Sigmoid colon (tissue), 7 donors: Measurements from ENCODE around the gene SOBP. TPM values are rescaled to one million over a fixed set of nuclear protein-coding genes. Genes with fewer than 3 reads are reported as not detected.
"Not testable (repeated sequence)": the region's sequence is repeated elsewhere in the genome, so short reads cannot be mapped to it uniquely, and the experiment has no call there.

Experiments
- DNase-seq: peaks from one replicate; pipeline ENCODE4 v3.0.0-alpha.2; 2019
- H3K27ac ChIP-seq, 4 donors: fragments of 200-600 bp; sonication (generic); one replicate each; pipeline ENCODE4 v1.5.1; 2016 to 2019; ENCODE audit warnings: mild to moderate bottlenecking in 1 of 4
- H3K27me3 ChIP-seq, 3 donors: fragments of 200-600 bp; sonication (generic); one replicate each; pipeline ENCODE4 v1.5.1; 2019; ENCODE audit warnings: mild to moderate bottlenecking in 1 of 3
- H3K36me3 ChIP-seq, 4 donors: fragments of 200-600 bp; sonication (generic); one replicate each; pipeline ENCODE4 v1.5.1; 2016 to 2019
- H3K4me1 ChIP-seq, 4 donors: fragments of 200-600 bp; sonication (generic); one replicate each; pipeline ENCODE4 v1.5.1; 2017 to 2019
- H3K4me3 ChIP-seq, 4 donors: fragments of 200-600 bp; sonication (generic); one replicate each; pipeline ENCODE4 v1.5.1; 2017 to 2019; ENCODE audit warnings: mild to moderate bottlenecking in 2 of 4, moderate library complexity in 1 of 4
- H3K9me3 ChIP-seq, 4 donors: fragments of 200-600 bp in 3 of 4; sonication (generic) in 3 of 4; one replicate each; pipeline versions ENCODE4 v1.5.1 to v1.6.1; 2013 to 2019
- CTCF ChIP-seq, 4 experiments: fragments of 450-650 bp in 3 of 4; fragments of 200-600 bp in 1 of 4; IDR thresholded peaks; one replicate each; pipeline ENCODE4 v1.5.1; 2016 to 2019; ENCODE audit warnings: antibody characterized with exemption in 4 of 4, mild to moderate bottlenecking in 3 of 4, moderate library complexity in 2 of 4
- EP300 ChIP-seq, 4 donors: sonication (generic); formaldehyde crosslinking; IDR thresholded peaks; one replicate each; pipeline ENCODE4 v1.6.1; 2017; ENCODE audit warnings: antibody characterized with exemption in 4 of 4
- POLR2A ChIP-seq, 2 donors: fragments of 450-650 bp; IDR thresholded peaks; one replicate each; pipeline ENCODE4 v1.6.1; 2016; ENCODE audit warnings: antibody characterized with exemption in 2 of 2, mild to moderate bottlenecking in 2 of 2, moderate library complexity in 2 of 2
- POLR2AphosphoS5 ChIP-seq, 4 donors: sonication (generic); formaldehyde crosslinking; IDR thresholded peaks; one replicate each; pipeline ENCODE4 v1.6.1; 2017; ENCODE audit warnings: antibody characterized with exemption in 4 of 4
- WGBS, 2 donors: extraction: QIAGEN DNeasy Blood & Tissue Kit; methylation state at CpG; one replicate each; pipeline ENCODE4 v1.1.7; 2013; 5-methylcytosine and 5-hydroxymethylcytosine counted together
- intact Hi-C: fragments of 100-400 bp; cut with DNase I; formaldehyde crosslinking; loops from one replicate; pipeline ENCODE4 v1.15.1; 2023
- polyA plus RNA-seq, 3 donors: library from polyadenylated mRNA; stranded (reverse); fragments of 200-250 nt; gene quantifications; one replicate each; pipeline ENCODE4 v1.2.3, GENCODE V29; 2013
- total RNA-seq, 4 donors: library from RNA; depleted of rRNA; stranded (reverse); fragments of >200 nt; gene quantifications; one replicate each; pipeline ENCODE4 v1.1.0, GENCODE V29; 2016
- donor health status: healthy with polysubstance abuse.
- donor health status: Bipolar disorder and iron deficiency.
- donor health status: healthy.

SOBP gene
- total and polyA plus RNA-seq, 7 donors, result 1.2 to 38.5 (median 16.8) TPM

DNA sequence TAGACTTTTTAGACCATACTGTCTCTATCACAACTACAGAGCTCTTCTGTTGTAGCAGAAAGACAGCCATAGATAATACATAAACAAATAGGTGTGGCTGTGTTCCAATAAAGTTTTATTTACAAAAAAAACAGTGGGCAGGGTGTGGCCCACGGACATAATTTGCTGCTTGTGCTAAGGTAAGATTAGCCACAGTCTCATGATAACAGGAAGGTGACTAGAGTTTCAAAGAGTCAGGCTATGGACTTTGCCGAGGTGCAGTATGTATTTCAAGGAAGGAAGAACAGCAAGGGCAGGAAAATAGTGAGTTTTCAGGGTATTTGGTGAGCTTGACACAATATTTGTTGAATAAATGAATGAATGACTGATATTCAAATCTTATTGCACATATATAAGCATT is 20.2 kb downstream of the SOBP start:
- Histone ChIP-seq H3K27ac (no peak overlapping the region), H3K36me3 (peaks cover 0 to 25% (median 0%) of the 10 kb centered on the region in 4 donors), H3K4me1 (peaks cover 0 to 18% (median 6%) of the 10 kb centered on the region in 4 donors), H3K9me3 (no peaks in the 10 kb centered on the region), H3K27me3 (no peaks in the 10 kb centered on the region), H3K4me3 (no peak overlapping the region)
- TF ChIP-seq POLR2A (IDR thresholded peaks at IDR 0.05) (no peak), EP300 (IDR thresholded peaks at IDR 0.05) (no peak), POLR2AphosphoS5 (IDR thresholded peaks at IDR 0.05) (no peak), CTCF (IDR thresholded peaks at IDR 0.05) (no peak)
- 20 to 67% methylated on average over 2 of the region's 2 CpGs for WGBS, 2 donors
- intact Hi-C loops, result no loop called here
- DNase-seq, result no peak

- peak; percentile 74 for DNase-seq
- peaks cover 0 to 18% (median 6%) of the 10 kb centered on the region in 4 donors for H3K4me1 ChIP-seq
- H3K36me3 ChIP-seq, result peaks cover 0 to 19% (median 0%) of the 10 kb centered on the region in 4 donors
- WGBS, 2 donors, result 72 to 79% methylated on average over 5 of the region's 5 CpGs
- intact Hi-C loops, result no loop called here
- no peak overlapping the region for H3K4me3 ChIP-seq
- H3K27me3 ChIP-seq, result no peaks in the 10 kb centered on the region
- TF ChIP-seq EP300 (IDR thresholded peaks at IDR 0.05), result no peak
- peaks cover 0 to 2% (median 0%) of the 10 kb centered on the region in 4 donors for H3K9me3 ChIP-seq
- H3K27ac ChIP-seq, result peak overlapping the region in 1 of 4 donors; percentile 16
These were observed 21.6 kb downstream of the SOBP start for GRCh38 chr6:107511511-107511993.

DNA sequence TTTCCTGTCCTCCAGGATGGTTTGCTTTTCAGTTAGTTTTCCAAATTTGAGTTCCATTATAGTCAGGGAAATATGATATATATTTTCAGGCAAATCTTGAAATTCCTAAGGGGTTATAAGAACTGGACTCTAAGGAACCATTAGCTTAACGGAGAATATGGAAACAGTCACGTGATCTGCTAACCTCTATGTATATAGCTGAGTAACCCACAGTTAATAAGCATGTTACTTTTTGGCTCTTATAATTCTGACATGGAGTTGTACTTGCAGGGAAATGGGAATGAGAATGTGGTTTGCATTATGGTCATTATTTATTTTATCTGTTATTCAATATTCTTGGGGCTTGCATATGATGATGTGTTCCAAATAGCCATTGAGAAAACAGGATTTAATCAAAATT is 23.3 kb downstream of the SOBP start:
- no peak for DNase-seq
- intact Hi-C loops, result no loop called here
- TF ChIP-seq POLR2AphosphoS5 (IDR thresholded peaks at IDR 0.05) (no peak), POLR2A (IDR thresholded peaks at IDR 0.05) (no peak), CTCF (IDR thresholded peaks at IDR 0.05) (no peak), EP300 (IDR thresholded peaks at IDR 0.05) (no peak)
- no peak overlapping the region for H3K27ac ChIP-seq
- no peaks in the 10 kb centered on the region for H3K27me3 ChIP-seq
- WGBS, 2 donors, result 97% methylated on average over 2 of the region's 2 CpGs
- peaks cover 0 to 15% (median 0%) of the 10 kb centered on the region in 4 donors for H3K36me3 ChIP-seq
- H3K4me3 ChIP-seq, result no peak overlapping the region
- peaks cover 0 to 18% (median 6%) of the 10 kb centered on the region in 4 donors for H3K4me1 ChIP-seq
- peaks cover 0 to 2% (median 0%) of the 10 kb centered on the region in 4 donors for H3K9me3 ChIP-seq

GRCh38 chr6:107515955-107516354 is 26.0 kb downstream of the SOBP start:
- Histone ChIP-seq H3K27me3 (no peaks in the 10 kb centered on the region), H3K4me3 (no peak overlapping the region), H3K4me1 (peaks cover 0 to 6% (median 0%) of the 10 kb centered on the region in 4 donors), H3K27ac (no peak overlapping the region), H3K36me3 (peaks cover 0 to 19% (median 0%) of the 10 kb centered on the region in 4 donors), H3K9me3 (peaks cover 0 to 2% (median 0%) of the 10 kb centered on the region in 4 donors)
- TF ChIP-seq CTCF (IDR thresholded peaks at IDR 0.05) (no peak), POLR2AphosphoS5 (IDR thresholded peaks at IDR 0.05) (no peak), EP300 (IDR thresholded peaks at IDR 0.05) (no peak), POLR2A (IDR thresholded peaks at IDR 0.05) (no peak)
- intact Hi-C loops, result no loop called here
- 96 to 98% methylated on average over 5 of the region's 5 CpGs for WGBS, 2 donors
- no peak for DNase-seq

DNA sequence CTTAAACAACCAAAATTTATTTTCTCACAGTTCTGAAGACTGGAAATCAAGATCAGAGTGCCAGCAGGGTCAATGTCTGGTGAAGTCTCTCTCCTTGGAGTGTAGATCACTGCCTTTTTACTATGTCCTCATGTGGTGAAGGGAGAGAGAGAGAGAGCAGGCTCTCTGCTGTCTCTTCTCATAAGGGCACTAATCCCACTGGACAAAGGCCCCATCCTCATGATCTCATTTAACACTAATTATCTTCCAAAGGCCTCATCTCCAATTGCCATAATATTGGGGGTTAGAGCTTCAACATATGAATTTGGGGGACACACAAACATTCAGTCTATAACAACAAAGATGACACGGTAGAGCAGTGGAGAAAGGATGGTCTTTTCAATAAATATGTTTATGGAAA is 27.4 kb downstream of the SOBP start:
- no peak for TF ChIP-seq POLR2A (IDR thresholded peaks at IDR 0.05)
- no peak for TF ChIP-seq CTCF (IDR thresholded peaks at IDR 0.05)
- TF ChIP-seq POLR2AphosphoS5 (IDR thresholded peaks at IDR 0.05), result no peak
- TF ChIP-seq EP300 (IDR thresholded peaks at IDR 0.05), result no peak
- Histone ChIP-seq H3K27ac (no peak overlapping the region), H3K36me3 (peaks cover 0 to 19% (median 0%) of the 10 kb centered on the region in 4 donors), H3K27me3 (no peaks in the 10 kb centered on the region), H3K4me1 (no peaks in the 10 kb centered on the region), H3K9me3 (peaks cover 0 to 2% (median 0%) of the 10 kb centered on the region in 4 donors), H3K4me3 (no peak overlapping the region)
- 97% methylated on average over 1 of the region's 1 CpG for WGBS, 2 donors
- intact Hi-C loops, result no loop called here
- no peak for DNase-seq

- H3K9me3 ChIP-seq, intact Hi-C loops, H3K4me3 ChIP-seq, H3K27me3 ChIP-seq, DNase-seq, H3K27ac ChIP-seq: not testable (repeated sequence)
- WGBS, 2 donors, result 69 to 87% methylated on average over 5 of the region's 5 CpGs
- Histone ChIP-seq H3K36me3 (peaks cover 0 to 14% (median 0%) of the 10 kb centered on the region in 4 donors), H3K4me1 (peaks cover 0 to 12% (median 3%) of the 10 kb centered on the region in 4 donors)
These were observed 29.3 kb downstream of the SOBP start for GRCh38 chr6:107519224-107519623.

GRCh38 chr6:107520706-107521105 is 30.8 kb downstream of the SOBP start:
- DNase-seq, H3K36me3 ChIP-seq, H3K27ac ChIP-seq, H3K27me3 ChIP-seq, H3K4me3 ChIP-seq, H3K9me3 ChIP-seq, intact Hi-C loops: not testable (repeated sequence)
- WGBS, 2 donors, result 0 to 56% methylated on average over 1 of the region's 2 CpGs
- peaks cover 0 to 17% (median 3%) of the 10 kb centered on the region in 4 donors for H3K4me1 ChIP-seq
